Globus pallidus (tissue), 1 donor: ENCODE measurements around the gene CIZ1.

Source experiments
- DNase-seq: peaks from one replicate; pipeline ENCODE4 v3.0.0-alpha.2; 2015; ENCODE audit warnings: low spot score

CIZ1 gene

GRCh38 chr9:128124873-128125579 is 66.3 kb downstream of the CIZ1 start:
- DNase-seq, result peak; percentile 38

- DNase-seq, result no peak
Observed at GRCh38 chr9:128124451-128124850, 66.9 kb downstream of the CIZ1 start.

GRCh38 chr9:128123451-128124080 is 67.8 kb downstream of the CIZ1 start:
- no peak for DNase-seq

- DNase-seq, result no peak
Observed at GRCh38 chr9:128122809-128123175, 68.6 kb downstream of the CIZ1 start.

- no peak for DNase-seq
Observed at GRCh38 chr9:128121924-128122808, 69.2 kb downstream of the CIZ1 start.

- no peak for DNase-seq
Observed at GRCh38 chr9:128121466-128121810, 69.9 kb downstream of the CIZ1 start.

- no peak for DNase-seq
Observed at GRCh38 chr9:128120741-128121465, 70.5 kb downstream of the CIZ1 start.

GRCh38 chr9:128120061-128120740 is 71.2 kb downstream of the CIZ1 start:
- no peak for DNase-seq

- DNase-seq, result no peak
Observed at GRCh38 chr9:128118971-128119665, 72.3 kb downstream of the CIZ1 start.

- no peak for DNase-seq
Observed at GRCh38 chr9:128118472-128118857, 72.9 kb downstream of the CIZ1 start.

- peak; percentile 83 for DNase-seq
Observed at GRCh38 chr9:128117613-128118471, 73.5 kb downstream of the CIZ1 start.

- DNase-seq, result no peak
Observed at GRCh38 chr9:128116104-128117083, 75.0 kb downstream of the CIZ1 start.
